Erythroblast (primary cell): ENCODE measurements around the gene SLC33A1.

Source experiments
- GATA1 ChIP-seq: IDR thresholded peaks from 2 replicates; pipeline ENCODE4 v1.6.1; 2011; ENCODE audit warnings: low read depth, mild to moderate bottlenecking, control low read depth, low read length, moderate library complexity
- POLR2A ChIP-seq: IDR thresholded peaks from 2 replicates; pipeline ENCODE4 v1.6.1; 2011; ENCODE audit warnings: mild to moderate bottlenecking, low read length

DNA sequence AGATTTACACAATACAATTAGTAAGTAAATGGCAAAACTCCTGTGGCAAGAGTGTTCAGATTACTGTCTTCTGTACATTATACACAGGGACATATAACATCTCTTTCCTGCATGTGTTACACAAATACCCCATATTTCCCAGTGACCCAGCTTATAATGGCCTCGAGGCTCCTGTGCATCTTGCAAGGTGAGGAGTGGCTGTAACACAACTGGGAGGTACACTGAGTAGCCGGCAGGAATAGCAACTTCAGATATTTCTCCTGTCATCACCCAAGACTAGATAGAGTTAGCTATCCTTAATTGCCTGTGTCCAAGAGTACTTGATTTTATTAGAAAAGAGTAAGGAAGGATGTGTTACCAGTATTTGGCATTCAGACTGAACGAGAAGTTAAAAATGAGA is 21.8 kb upstream of the SLC33A1 start:
- TF ChIP-seq POLR2A (no peak), GATA1 (no peak)
